ENCODE measurements around the gene TCAF1. TPM values are rescaled to one million over a fixed set of nuclear protein-coding genes. Genes with fewer than 3 reads are reported as not detected.
A peak's percentile ranks its signal among the peaks of the same experiment; 100 is the strongest.

The TCAF1 gene, protein sequence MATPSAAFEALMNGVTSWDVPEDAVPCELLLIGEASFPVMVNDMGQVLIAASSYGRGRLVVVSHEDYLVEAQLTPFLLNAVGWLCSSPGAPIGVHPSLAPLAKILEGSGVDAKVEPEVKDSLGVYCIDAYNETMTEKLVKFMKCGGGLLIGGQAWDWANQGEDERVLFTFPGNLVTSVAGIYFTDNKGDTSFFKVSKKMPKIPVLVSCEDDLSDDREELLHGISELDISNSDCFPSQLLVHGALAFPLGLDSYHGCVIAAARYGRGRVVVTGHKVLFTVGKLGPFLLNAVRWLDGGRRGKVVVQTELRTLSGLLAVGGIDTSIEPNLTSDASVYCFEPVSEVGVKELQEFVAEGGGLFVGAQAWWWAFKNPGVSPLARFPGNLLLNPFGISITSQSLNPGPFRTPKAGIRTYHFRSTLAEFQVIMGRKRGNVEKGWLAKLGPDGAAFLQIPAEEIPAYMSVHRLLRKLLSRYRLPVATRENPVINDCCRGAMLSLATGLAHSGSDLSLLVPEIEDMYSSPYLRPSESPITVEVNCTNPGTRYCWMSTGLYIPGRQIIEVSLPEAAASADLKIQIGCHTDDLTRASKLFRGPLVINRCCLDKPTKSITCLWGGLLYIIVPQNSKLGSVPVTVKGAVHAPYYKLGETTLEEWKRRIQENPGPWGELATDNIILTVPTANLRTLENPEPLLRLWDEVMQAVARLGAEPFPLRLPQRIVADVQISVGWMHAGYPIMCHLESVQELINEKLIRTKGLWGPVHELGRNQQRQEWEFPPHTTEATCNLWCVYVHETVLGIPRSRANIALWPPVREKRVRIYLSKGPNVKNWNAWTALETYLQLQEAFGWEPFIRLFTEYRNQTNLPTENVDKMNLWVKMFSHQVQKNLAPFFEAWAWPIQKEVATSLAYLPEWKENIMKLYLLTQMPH
- total RNA-seq, result 10 to 100 TPM; 23.1 to 40.9 (median 30.2) TPM

DNA sequence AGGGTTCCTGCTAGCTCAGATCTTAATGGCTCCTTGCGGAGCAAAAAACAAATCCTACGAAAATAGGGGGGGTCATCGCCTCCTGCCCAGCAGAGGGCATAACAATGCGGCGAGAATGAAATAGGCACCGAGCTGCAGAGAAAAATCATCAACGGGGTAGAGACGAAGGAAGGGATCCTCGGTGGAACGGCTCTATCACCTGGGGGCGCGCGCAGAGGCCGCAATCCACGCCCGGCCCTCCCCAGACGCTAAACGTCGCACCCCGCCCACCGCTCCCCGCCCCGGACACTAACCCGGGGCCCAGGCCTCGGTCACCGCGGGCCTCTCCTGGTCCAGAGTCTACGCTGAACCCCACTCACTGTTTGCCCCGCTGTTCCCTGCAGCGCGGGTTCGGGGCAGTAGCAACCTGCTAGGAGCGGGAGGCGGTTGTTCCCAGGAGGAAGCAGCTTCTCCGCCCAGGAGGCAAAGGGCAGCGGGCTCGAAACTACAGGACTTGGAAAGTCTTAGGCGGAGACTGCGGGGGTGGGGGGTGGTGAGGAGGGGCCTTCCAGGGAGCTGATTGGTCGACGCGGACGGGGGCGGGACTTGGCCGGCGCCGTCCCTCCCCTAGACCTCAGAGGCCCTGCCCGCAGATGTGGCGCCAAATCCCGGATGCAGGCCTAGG lies at the start of gene TCAF1:
Gene TCAF1 (minus strand): TSS at position 509 of the 664 bp plus-strand sequence. CDS start 25,568 bp downstream, outside the sequence.
- peak; percentile 94 to 99 for DNase-seq (ENCODE audit: low spot score in 2 of 2)
- 0 to 1% methylated on average over 42 to 44 of the region's 50 CpGs for WGBS, 2 donors
- intact Hi-C loops (cut with DNase I; ENCODE audit: low total_unique reads), result no loop called here
- H3K4me3 ChIP-seq (ENCODE audit: low read depth, poor library complexity, severe bottlenecking), result peak within 1 kb of the TSS; percentile 71
- TF ChIP-seq POLR2A (IDR thresholded peaks at IDR 0.05), result no peak
- TF ChIP-seq, protein P1, sequence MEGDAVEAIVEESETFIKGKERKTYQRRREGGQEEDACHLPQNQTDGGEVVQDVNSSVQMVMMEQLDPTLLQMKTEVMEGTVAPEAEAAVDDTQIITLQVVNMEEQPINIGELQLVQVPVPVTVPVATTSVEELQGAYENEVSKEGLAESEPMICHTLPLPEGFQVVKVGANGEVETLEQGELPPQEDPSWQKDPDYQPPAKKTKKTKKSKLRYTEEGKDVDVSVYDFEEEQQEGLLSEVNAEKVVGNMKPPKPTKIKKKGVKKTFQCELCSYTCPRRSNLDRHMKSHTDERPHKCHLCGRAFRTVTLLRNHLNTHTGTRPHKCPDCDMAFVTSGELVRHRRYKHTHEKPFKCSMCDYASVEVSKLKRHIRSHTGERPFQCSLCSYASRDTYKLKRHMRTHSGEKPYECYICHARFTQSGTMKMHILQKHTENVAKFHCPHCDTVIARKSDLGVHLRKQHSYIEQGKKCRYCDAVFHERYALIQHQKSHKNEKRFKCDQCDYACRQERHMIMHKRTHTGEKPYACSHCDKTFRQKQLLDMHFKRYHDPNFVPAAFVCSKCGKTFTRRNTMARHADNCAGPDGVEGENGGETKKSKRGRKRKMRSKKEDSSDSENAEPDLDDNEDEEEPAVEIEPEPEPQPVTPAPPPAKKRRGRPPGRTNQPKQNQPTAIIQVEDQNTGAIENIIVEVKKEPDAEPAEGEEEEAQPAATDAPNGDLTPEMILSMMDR (IDR thresholded peaks at IDR 0.05), result no peak

DNA sequence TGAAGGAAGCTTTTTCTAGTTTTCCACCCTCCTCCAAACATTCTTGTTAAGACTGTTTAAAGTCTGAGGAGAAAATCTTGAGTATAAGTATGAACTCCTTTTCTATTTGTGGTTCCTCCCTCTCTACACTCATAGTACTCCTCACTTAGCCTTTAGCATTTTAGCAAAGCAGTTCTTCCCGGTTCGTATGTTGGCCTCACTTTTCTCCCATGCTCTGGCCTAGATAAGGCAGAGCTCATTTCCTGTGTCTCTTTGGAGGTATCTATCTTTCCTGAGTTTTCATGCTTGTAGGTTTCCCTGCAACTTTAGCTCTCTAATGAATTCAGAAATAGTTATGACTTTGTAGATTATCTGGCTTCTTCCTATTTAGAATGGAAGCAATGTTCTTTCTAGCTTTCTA lies 46.8 kb upstream of the TCAF1 start:
- 54 to 71% methylated on average over 2 of the region's 2 CpGs for WGBS, 2 donors
- intact Hi-C loops (cut with DNase I; ENCODE audit: low total_unique reads), result no loop called here

GRCh38 chr7:143947111-143947510 lies 45.1 kb upstream of the TCAF1 start:
- H3K4me3 ChIP-seq (ENCODE audit: low read depth, poor library complexity, severe bottlenecking), result no peak overlapping the region
- DNase-seq (ENCODE audit: low spot score in 2 of 2), result no peak
- no peak for TF ChIP-seq POLR2A (IDR thresholded peaks at IDR 0.05)
- TF ChIP-seq, protein P1 (IDR thresholded peaks at IDR 0.05), result no peak
- intact Hi-C loops (cut with DNase I; ENCODE audit: low total_unique reads), result no loop called here
- 49 to 81% methylated on average over 2 of the region's 2 CpGs for WGBS, 2 donors

More for the DNA sequence above, 46.8 kb upstream of the TCAF1 start:
- no peak for TF ChIP-seq POLR2A (IDR thresholded peaks at IDR 0.05)
- TF ChIP-seq, protein P1 (IDR thresholded peaks at IDR 0.05), result no peak
- no peak overlapping the region for H3K4me3 ChIP-seq (ENCODE audit: low read depth, poor library complexity, severe bottlenecking)
- no peak for DNase-seq (ENCODE audit: low spot score in 2 of 2)

GRCh38 chr7:143945423-143945822 lies 43.4 kb upstream of the TCAF1 start:
- TF ChIP-seq, protein P1 (IDR thresholded peaks at IDR 0.05), result no peak
- TF ChIP-seq POLR2A (IDR thresholded peaks at IDR 0.05), result no peak
- no peak for DNase-seq (ENCODE audit: low spot score in 2 of 2)
- intact Hi-C loops (cut with DNase I; ENCODE audit: low total_unique reads), result no loop called here
- H3K4me3 ChIP-seq (ENCODE audit: low read depth, poor library complexity, severe bottlenecking), result no peak overlapping the region
- 75 to 93% methylated on average over 4 of the region's 4 CpGs for WGBS, 2 donors

- no peak overlapping the region for H3K4me3 ChIP-seq (ENCODE audit: low read depth, poor library complexity, severe bottlenecking)
- 77% methylated on average over 5 of the region's 5 CpGs for WGBS, 2 donors
- TF ChIP-seq, protein P1 (IDR thresholded peaks at IDR 0.05), result no peak
- no peak for TF ChIP-seq POLR2A (IDR thresholded peaks at IDR 0.05)
- intact Hi-C loops (cut with DNase I; ENCODE audit: low total_unique reads), result no loop called here
- no peak for DNase-seq (ENCODE audit: low spot score in 2 of 2)
Observed at GRCh38 chr7:143938379-143939243, 36.6 kb upstream of the TCAF1 start.
